Measurements from ENCODE around the gene SMYD3. TPM values are rescaled to one million over a fixed set of nuclear protein-coding genes. Genes with fewer than 3 reads are reported as not detected.
"Not testable (repeated sequence)": the region's sequence is repeated elsewhere in the genome, so short reads cannot be mapped to it uniquely, and the experiment has no call there.

The SMYD3 gene
- total RNA-seq, 4 donors from 2014 or later: 33.7 to 105 (median 51.4) TPM

DNA sequence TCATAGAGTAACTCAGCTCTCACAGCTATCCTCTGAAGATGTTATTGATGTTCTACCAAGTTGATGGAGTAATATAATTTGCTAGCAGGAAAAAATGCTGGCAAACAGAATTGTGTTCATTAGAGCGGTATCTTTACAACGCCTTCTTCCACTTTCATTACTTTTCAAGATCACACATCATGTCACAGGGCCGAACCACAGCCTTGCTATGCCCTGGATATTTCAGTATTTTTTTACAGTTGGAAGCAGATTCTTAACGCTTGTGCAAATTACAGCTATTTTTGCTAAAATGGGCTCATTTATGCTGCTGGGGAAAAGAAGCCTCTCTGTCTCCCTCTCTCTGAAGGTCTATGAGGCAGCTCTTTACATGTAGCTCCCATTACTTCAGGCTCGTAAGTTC, 720.1 kb downstream of the SMYD3 start:
- Histone ChIP-seq H3K36me3 (no peaks in the 10 kb centered on the region), H3K27ac (no peak overlapping the region), H3K4me3 (replicated peaks in 1 of 3) (no peak overlapping the region), H3K9me3 (no peaks in the 10 kb centered on the region), H3K27me3 (no peaks in the 10 kb centered on the region), H3K4me1 (no peaks in the 10 kb centered on the region)
- TF ChIP-seq, protein P1, sequence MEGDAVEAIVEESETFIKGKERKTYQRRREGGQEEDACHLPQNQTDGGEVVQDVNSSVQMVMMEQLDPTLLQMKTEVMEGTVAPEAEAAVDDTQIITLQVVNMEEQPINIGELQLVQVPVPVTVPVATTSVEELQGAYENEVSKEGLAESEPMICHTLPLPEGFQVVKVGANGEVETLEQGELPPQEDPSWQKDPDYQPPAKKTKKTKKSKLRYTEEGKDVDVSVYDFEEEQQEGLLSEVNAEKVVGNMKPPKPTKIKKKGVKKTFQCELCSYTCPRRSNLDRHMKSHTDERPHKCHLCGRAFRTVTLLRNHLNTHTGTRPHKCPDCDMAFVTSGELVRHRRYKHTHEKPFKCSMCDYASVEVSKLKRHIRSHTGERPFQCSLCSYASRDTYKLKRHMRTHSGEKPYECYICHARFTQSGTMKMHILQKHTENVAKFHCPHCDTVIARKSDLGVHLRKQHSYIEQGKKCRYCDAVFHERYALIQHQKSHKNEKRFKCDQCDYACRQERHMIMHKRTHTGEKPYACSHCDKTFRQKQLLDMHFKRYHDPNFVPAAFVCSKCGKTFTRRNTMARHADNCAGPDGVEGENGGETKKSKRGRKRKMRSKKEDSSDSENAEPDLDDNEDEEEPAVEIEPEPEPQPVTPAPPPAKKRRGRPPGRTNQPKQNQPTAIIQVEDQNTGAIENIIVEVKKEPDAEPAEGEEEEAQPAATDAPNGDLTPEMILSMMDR (IDR thresholded peaks at IDR 0.05): no peak
- TF ChIP-seq POLR2A (IDR thresholded peaks at IDR 0.05): no peak
- WGBS, 2 donors: 85 to 89% methylated on average over 5 of the region's 5 CpGs
- DNase-seq: no peak
- intact Hi-C loops (cut with DNase I): no loop called here

DNA sequence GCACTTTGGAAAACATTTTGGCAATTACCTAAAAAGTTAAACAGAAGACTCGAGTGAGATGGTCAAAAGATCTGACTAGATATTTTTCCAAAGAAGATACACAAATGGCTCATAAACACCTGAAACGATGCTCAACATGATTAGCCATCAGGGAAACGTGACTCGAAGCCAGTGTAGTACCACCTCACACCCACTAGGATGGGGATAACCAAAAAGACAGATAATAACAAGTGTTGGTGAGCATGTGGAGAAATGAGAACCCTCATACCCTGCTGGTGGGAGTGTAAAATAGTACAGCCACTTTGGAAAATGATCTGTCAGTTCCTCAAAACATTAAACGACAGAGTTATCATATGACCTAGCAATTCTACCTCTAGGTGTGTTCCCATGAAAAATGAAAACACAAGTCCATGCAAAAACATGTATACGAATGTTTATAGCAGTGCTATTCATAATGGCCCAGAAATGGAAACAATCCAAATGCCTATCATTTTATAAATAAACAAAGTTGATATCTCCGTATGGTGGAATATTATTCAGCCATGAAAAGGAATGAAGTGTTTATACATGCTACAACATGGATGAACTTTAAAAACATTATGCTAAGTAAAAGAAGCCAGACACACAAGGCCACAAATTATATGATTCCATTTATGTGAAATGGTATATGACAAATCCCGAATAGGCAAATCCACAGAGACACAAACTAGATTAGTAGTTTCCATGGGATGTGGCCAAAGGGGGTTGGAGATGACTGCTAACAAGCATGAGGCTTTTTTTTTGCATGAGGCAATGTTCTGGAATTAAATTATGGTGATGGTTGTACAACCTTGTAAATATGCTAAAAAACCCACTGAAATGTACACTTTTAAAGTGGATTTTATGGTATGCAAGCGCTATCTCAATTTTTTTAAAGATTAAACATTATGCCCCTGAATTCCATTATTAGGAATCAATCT, 727.0 kb downstream of the SMYD3 start:
- Histone ChIP-seq H3K4me1 (no peaks in the 10 kb centered on the region), H3K27me3 (no peaks in the 10 kb centered on the region), H3K27ac (no peak overlapping the region), H3K9me3 (no peaks in the 10 kb centered on the region), H3K4me3 (replicated peaks in 1 of 3) (no peak overlapping the region), H3K36me3 (no peaks in the 10 kb centered on the region)
- intact Hi-C loops (cut with DNase I): no loop called here
- WGBS, 2 donors: 94 to 95% methylated on average over 9 of the region's 9 CpGs
- TF ChIP-seq, protein P1 (IDR thresholded peaks at IDR 0.05): no peak
- TF ChIP-seq POLR2A (IDR thresholded peaks at IDR 0.05): no peak
- DNase-seq: no peak

DNA sequence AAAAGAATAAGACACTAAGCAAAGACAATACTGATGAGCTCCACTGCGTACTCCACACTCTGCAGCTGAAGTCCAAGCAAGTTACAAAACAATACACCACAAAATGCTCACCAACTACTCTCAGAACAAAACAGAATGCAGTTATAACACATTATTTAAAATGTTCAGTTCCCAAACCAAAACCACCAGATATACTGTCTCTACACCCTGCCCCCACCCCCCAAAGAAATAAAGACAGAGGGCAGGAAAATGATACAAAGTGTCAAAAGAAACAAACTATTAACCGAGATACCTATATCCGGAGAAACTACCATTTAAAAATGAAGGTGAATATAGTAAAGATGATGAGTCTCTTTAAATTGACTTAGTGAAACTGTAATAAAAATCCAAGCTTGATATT, 729.3 kb downstream of the SMYD3 start:
- Histone ChIP-seq H3K9me3 (no peaks in the 10 kb centered on the region), H3K27me3 (no peaks in the 10 kb centered on the region), H3K4me3 (replicated peaks in 1 of 3) (no peak overlapping the region), H3K27ac (no peak overlapping the region), H3K4me1 (no peaks in the 10 kb centered on the region), H3K36me3 (no peaks in the 10 kb centered on the region)
- WGBS, 2 donors: 93 to 97% methylated on average over 3 of the region's 3 CpGs
- TF ChIP-seq, protein P1 (IDR thresholded peaks at IDR 0.05): no peak
- no peak for TF ChIP-seq POLR2A (IDR thresholded peaks at IDR 0.05)
- DNase-seq: no peak
- intact Hi-C loops (cut with DNase I): no loop called here

DNA sequence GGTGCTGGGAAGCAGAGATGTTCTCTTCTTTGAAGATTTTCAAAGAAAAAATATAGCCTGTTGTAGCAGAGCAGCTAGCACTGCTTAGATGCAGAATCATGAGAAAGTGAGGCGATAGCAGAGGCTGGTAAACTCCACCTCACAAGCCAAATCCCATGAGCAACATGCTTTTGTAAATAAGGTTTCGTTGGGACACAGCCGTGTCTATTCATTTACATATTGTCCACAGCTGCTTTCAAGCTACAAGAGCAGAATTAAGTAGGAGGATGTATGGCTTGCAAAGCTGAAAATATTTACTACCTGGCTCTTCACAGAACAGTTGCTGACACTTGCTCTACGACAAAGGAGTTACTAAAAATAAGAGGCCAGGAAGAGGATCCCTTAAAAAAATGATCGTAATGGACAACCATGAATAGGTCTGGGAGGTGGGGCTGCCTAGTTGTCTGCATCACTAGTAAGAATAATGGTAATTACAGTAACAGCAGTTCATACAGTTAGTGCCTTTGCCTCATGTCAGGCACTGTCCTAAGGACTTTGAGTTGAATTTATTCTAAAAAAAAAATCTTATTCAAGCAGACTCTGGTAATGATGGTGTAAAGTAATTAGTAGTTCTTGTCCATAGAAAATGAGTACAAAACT, 730.3 kb downstream of the SMYD3 start:
- Histone ChIP-seq H3K4me3 (replicated peaks in 1 of 3) (no peak overlapping the region), H3K9me3 (no peaks in the 10 kb centered on the region), H3K27me3 (no peaks in the 10 kb centered on the region), H3K27ac (no peak overlapping the region), H3K4me1 (no peaks in the 10 kb centered on the region), H3K36me3 (no peaks in the 10 kb centered on the region)
- WGBS, 2 donors: 78% methylated on average over 5 of the region's 5 CpGs
- intact Hi-C loops (cut with DNase I): no loop called here
- DNase-seq: no peak
- no peak for TF ChIP-seq POLR2A (IDR thresholded peaks at IDR 0.05)
- TF ChIP-seq, protein P1 (IDR thresholded peaks at IDR 0.05): no peak

DNA sequence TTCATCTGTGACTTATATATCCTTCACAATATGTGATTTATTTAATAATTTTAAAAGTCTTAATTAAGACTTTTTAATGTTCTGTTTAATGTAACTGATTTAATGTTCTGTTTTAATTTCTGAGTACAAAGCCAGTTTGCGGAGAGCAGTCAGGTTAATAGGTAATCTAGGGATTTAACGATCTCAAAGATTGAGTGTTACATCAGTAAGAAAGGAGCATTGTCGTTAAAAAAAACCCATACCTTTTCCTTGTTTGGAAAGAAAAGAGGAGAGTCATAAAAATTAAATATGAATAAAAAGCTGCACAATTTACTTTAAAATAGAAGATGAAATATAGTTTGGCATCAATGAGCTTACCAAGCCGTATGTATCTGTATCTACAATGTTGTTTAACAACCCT, 730.9 kb downstream of the SMYD3 start:
- no peaks in the 10 kb centered on the region for H3K4me1 ChIP-seq
- H3K27ac ChIP-seq: no peak overlapping the region
- no peak for DNase-seq
- H3K27me3 ChIP-seq: no peaks in the 10 kb centered on the region
- intact Hi-C loops (cut with DNase I): no loop called here
- TF ChIP-seq, protein P1 (IDR thresholded peaks at IDR 0.05): no peak
- no peak for TF ChIP-seq POLR2A (IDR thresholded peaks at IDR 0.05)
- 88 to 90% methylated on average over 4 of the region's 4 CpGs for WGBS, 2 donors
- no peaks in the 10 kb centered on the region for H3K36me3 ChIP-seq
- H3K9me3 ChIP-seq: no peaks in the 10 kb centered on the region
- H3K4me3 ChIP-seq (replicated peaks in 1 of 3): no peak overlapping the region

DNA sequence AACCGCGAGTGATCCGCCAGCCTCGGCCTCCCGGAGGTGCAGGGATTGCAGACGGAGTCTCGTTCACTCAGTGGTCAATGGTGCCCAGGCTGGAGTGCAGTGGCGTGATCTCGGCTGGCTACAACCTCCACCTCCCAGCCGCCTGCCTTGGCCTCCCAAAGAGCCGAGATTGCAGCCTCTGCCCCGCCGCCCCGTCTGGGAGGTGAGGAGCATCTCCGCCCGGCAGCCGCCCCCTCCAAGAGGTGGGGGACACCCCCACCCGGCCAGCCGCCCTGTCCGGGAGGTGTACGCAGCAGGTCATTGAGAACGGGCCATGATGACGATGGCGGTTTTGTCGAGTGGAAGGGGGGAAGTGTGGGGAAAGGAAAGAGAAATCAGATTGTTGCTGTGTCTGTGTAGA, 732.1 kb downstream of the SMYD3 start:
- DNase-seq; H3K36me3 ChIP-seq; H3K4me3 ChIP-seq (replicated peaks in 1 of 3); H3K9me3 ChIP-seq; H3K4me1 ChIP-seq; H3K27me3 ChIP-seq; intact Hi-C loops (cut with DNase I); H3K27ac ChIP-seq: not testable (repeated sequence)
- 77 to 78% methylated on average over 13 to 17 of the region's 25 CpGs for WGBS, 2 donors
